ENCODE data around the gene S100PBP. TPM values are rescaled to one million over a fixed set of nuclear protein-coding genes. Genes with fewer than 3 reads are reported as not detected.

S100PBP gene
- total RNA-seq, 1 experiment from 2014 or later, result 21.3 TPM

GRCh38 chr1:32890516-32891240 is 73.2 kb downstream of the S100PBP start:
- DNase-seq (ENCODE audit: low read depth, low spot score), result no peak
- in situ Hi-C loops (cut with HindIII; ENCODE audit: low pct_unique_long_range_greater_than_20kb, low sequenced_read_pairs), result no loop called here

DNA sequence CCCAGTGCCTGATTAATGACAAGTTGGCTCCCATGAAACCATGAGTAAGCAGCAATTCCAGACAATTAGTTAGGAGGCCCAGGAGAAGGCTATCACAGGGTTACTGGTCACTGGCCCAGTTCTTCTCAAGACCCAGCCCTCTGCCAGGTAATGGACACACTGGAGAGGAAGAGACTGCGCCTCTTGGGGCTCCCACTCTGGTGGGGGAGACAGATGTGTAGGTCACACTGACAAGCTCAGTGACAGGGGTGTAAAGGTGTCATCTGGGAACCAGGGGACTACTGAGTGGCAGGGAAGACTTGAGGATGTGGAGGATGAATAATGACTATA is 73.8 kb downstream of the S100PBP start:
- in situ Hi-C loops (cut with HindIII; ENCODE audit: low pct_unique_long_range_greater_than_20kb, low sequenced_read_pairs), result no loop called here

GRCh38 chr1:32891630-32892029 is 74.2 kb downstream of the S100PBP start:
- in situ Hi-C loops (cut with HindIII; ENCODE audit: low pct_unique_long_range_greater_than_20kb, low sequenced_read_pairs), result no loop called here
- DNase-seq (ENCODE audit: low read depth, low spot score), result no peak

More for the DNA sequence above, 73.8 kb downstream of the S100PBP start:
- no peak for DNase-seq (ENCODE audit: low read depth, low spot score)

GRCh38 chr1:32892368-32893197 is 75.1 kb downstream of the S100PBP start:
- DNase-seq (ENCODE audit: low read depth, low spot score), result no peak
- in situ Hi-C loops (cut with HindIII; ENCODE audit: low pct_unique_long_range_greater_than_20kb, low sequenced_read_pairs), result no loop called here

DNA sequence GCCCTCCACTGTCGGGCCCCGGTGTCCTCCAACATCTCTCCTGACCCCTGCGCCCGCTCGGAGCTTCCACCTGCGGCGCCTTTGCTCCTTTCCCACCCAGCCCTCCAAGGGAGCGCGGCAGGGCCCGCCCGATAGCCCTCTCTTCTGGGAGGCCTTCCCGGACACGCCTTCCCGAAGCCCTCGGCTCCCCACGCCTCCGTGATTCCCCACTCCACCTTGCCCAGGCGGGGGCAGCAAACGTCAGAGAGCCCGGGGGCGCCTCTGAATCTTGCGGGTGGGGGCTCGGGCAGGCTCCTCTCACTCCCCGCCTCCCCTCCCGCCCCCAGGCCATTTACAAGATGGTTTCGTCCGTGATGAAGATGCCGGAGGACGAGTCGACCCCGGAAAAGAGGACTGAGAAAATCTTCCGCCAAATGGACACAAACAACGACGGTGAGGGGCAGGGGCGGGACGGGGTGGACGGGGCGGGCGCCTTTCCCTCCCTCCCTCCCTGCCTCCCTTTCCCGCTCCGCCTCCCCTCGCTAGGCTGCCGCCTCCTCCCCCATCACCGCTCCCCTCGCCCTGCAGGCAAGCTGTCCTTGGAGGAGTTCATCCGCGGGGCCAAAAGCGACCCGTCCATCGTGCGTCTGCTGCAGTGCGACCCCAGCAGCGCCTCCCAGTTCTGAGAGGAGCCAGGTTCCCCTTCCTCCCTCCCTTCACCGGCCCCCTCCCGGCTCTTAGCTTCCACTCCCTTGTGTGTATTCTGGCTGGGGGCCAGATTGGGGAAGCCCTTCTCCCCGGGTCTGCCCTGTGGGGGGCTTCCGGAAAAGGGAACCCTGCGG is 76.0 kb downstream of the S100PBP start:
- in situ Hi-C loops (cut with HindIII; ENCODE audit: low pct_unique_long_range_greater_than_20kb, low sequenced_read_pairs), result no loop called here
- no peak for DNase-seq (ENCODE audit: low read depth, low spot score)

- DNase-seq (ENCODE audit: low read depth, low spot score), result no peak
- in situ Hi-C loops (cut with HindIII; ENCODE audit: low pct_unique_long_range_greater_than_20kb, low sequenced_read_pairs), result no loop called here
Observed at GRCh38 chr1:32894019-32894600, 76.7 kb downstream of the S100PBP start.

DNA sequence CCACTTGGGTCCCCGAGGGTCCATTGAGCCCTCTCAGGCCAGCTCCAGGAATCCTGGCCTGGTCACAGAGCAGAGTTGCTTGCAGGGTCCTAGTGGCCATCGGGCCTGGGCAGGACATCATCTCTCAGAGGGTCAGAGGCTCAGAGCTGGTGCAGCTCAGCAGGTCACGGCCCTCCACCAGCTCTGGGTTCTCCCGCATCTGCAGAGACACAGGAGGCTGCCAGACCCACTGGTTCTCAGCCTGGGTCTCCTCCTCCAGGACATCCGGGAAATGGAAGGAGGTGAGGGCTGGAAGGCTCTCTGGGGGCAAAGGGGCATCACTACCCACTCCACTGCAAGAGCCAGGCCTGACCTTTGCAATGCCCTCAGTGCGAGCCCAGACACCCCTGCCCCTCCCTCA is 77.2 kb downstream of the S100PBP start:
- in situ Hi-C loops (cut with HindIII; ENCODE audit: low pct_unique_long_range_greater_than_20kb, low sequenced_read_pairs), result no loop called here
- DNase-seq (ENCODE audit: low read depth, low spot score), result no peak

- in situ Hi-C loops (cut with HindIII; ENCODE audit: low pct_unique_long_range_greater_than_20kb, low sequenced_read_pairs), result no loop called here
- DNase-seq (ENCODE audit: low read depth, low spot score), result no peak
Observed at GRCh38 chr1:32895325-32896215, 78.1 kb downstream of the S100PBP start.

GRCh38 chr1:32896451-32896850 is 79.0 kb downstream of the S100PBP start:
- in situ Hi-C loops (cut with HindIII; ENCODE audit: low pct_unique_long_range_greater_than_20kb, low sequenced_read_pairs), result no loop called here
- DNase-seq (ENCODE audit: low read depth, low spot score), result no peak

DNA sequence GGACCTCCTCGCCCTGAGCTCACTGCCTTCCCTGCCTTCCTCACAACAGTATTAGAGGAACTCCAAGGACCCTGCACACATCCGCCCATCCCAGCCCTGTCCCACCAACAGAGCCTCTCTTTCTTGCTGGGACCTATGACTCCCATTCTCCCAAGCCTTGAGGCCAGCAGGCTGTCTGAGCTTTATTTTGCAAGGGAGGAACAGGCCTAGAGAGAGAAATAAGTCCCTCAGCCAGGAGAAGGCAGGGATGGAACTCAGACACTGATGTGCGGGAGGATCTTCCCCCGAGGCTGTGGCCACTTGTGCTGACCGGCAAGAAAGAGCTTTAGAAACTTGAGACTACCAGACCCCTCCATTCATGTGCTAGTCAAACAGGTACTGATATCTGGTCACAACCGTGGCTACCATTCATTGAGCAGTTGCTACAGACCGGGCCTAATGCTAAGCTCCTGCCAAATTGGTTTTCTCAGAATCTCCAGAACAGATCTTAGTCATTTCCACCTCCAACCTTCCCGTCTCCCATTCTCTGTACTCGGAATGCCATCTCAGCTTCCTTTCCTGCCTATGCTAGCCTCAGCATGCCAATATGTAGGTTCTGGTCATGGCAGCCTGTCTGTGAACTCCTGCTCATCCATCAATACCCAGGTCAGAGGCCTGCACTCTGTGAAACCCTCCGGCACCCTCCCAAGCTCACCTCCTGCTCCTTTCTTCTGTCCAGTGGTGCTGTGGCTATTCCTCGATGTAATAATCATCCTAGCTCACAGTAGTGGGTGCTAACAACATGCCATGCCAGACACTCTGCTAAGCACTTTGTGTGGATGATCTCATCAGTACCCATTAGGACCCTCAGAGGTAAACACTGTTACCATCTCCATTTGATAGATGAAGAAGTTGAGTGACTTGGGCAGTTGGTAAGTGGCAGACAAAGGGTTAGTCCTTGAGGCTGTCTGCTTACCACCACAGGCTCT is 79.9 kb downstream of the S100PBP start:
- in situ Hi-C loops (cut with HindIII; ENCODE audit: low pct_unique_long_range_greater_than_20kb, low sequenced_read_pairs), result no loop called here
- DNase-seq (ENCODE audit: low read depth, low spot score), result no peak

DNA sequence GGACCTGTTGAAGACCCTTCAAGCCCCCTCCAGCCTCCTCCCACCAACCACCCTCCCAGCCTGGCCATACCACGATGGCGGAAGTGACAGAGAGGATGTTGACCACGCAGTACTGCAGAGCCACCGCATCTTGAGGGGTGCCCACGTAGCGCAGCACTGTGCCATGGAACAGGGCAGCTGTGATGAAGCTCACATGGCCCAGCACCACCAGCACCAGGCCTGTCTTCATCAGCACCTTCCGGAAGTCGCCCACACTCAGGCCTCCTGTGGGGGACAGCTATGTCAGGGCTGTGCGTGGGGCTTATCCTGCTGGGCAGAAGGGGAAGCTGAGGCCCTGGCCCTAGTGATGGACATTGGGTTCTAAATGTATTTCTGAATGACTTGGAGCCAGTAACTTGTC is 80.6 kb downstream of the S100PBP start:
- in situ Hi-C loops (cut with HindIII; ENCODE audit: low pct_unique_long_range_greater_than_20kb, low sequenced_read_pairs), result no loop called here
- no peak for DNase-seq (ENCODE audit: low read depth, low spot score)

- in situ Hi-C loops (cut with HindIII; ENCODE audit: low pct_unique_long_range_greater_than_20kb, low sequenced_read_pairs), result no loop called here
Observed at GRCh38 chr1:32898958-32899357, 81.5 kb downstream of the S100PBP start.

GRCh38 chr1:32899586-32900296 is 82.3 kb downstream of the S100PBP start:
- no peak for DNase-seq (ENCODE audit: low read depth, low spot score)
- in situ Hi-C loops (cut with HindIII; ENCODE audit: low pct_unique_long_range_greater_than_20kb, low sequenced_read_pairs), result no loop called here

More at GRCh38 chr1:32898958-32899357, 81.5 kb downstream of the S100PBP start:
- DNase-seq (ENCODE audit: low read depth, low spot score), result no peak

- no peak for DNase-seq (ENCODE audit: low read depth, low spot score)
- in situ Hi-C loops (cut with HindIII; ENCODE audit: low pct_unique_long_range_greater_than_20kb, low sequenced_read_pairs), result no loop called here
Observed at GRCh38 chr1:32900371-32900955, 83.0 kb downstream of the S100PBP start.
